KOPT-K1 (cell line): Measurements from ENCODE around the gene INSIG1.
A peak's percentile ranks its signal among the peaks of the same experiment; 100 is the strongest.

Experiments
- H3K27ac ChIP-seq: fragments of 200-600 bp; sonication (generic); 2 replicates; pipeline ENCODE4 v1.5.1; 2016; ENCODE audit warnings: antibody characterized with exemption, mild to moderate bottlenecking, low read depth, low read length; ENCODE audit not compliant: poor library complexity, severe bottlenecking
- H3K36me3 ChIP-seq: fragments of 200-600 bp; sonication (generic); 2 replicates; pipeline ENCODE4 v1.5.1; 2017; ENCODE audit warnings: antibody characterized with exemption, mild to moderate bottlenecking, low read length, moderate library complexity; ENCODE audit not compliant: insufficient read depth
- H3K9me3 ChIP-seq: fragments of 200-600 bp; sonication (generic); 2 replicates; pipeline ENCODE4 v1.5.1; 2017; ENCODE audit warnings: antibody characterized with exemption, low read length, mild to moderate bottlenecking; ENCODE audit not compliant: insufficient read depth, poor library complexity, severe bottlenecking

The INSIG1 gene

DNA sequence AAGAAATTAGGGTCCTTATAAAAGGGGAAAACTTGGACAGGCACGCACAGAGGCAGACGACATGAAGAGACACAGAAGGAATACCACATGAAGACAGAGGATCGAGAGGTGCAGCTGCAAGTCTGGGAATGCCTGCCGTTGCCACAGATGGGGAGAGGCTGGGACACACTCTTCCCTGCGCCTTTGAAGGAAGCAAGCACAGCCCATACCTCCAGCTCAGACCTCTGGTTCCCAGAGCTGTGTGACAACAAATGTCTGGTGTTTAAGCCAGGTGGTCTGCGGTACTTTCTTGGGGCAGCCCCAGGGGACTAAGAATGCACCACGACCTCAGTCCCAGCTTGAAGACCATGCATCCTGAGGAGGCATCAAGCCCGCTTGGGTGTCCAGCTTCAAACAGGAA, 18.3 kb downstream of the INSIG1 start:
- Histone ChIP-seq H3K27ac (no peak overlapping the region), H3K36me3 (peaks cover 21% of the 10 kb centered on the region; the same call in 1 of the 2 replicates), H3K9me3 (peaks cover 15% of the 10 kb centered on the region)

DNA sequence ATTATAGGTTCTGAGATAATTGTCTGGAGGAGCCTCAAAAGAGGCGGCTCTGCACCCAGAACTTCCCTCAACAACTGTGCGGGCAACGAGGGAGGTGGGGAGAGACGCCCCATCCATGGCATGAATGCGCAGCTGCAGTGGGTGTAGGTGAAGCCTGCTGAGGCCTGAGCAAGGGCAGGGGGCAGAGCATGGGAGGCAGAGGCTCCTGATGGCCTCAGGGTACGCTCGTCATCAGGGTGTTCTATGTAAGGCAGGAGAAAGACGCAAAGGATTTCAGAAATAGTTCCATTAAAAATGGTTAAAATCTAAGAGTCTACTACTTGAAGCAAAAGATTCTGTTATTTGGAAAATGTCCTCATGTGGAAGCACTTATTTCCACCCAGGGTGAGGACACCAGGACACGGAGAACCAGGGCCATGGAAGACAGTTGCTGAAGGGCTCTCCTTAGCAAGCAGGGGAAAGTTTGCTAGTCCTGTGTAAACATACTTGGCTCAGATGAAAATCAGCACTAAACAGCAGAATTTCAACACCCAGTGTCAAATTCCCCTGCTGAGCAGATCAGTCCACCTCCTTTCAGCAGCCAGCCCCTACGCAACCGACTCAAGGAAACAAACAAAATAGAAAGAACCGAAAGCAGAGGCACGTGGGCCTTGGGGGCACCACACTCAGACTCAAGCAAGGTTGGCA, 18.9 kb downstream of the INSIG1 start:
- Histone ChIP-seq H3K36me3 (peaks cover 20% of the 10 kb centered on the region; the same call in 1 of the 2 replicates), H3K27ac (no peak overlapping the region), H3K9me3 (peaks cover 15% of the 10 kb centered on the region)

DNA sequence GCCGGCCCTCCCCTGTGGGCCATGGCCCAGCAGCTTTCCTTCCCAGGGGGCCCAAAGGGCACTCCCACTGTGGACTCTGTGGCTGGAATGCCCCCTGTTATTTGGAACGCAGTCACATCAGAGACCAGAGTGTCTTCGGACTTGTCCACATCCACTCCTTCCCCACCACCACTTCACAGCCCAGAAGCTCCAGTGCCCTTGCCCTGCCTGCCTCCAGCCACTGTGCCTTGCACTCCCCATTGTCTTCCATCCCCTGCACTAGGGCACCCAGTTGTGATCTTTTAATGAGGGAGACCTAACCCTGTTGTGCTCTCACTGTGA, 19.4 kb downstream of the INSIG1 start:
- H3K36me3 ChIP-seq: peaks cover 19% of the 10 kb centered on the region; the same call in 1 of the 2 replicates
- H3K9me3 ChIP-seq: peaks cover 15% of the 10 kb centered on the region
- H3K27ac ChIP-seq: no peak overlapping the region

DNA sequence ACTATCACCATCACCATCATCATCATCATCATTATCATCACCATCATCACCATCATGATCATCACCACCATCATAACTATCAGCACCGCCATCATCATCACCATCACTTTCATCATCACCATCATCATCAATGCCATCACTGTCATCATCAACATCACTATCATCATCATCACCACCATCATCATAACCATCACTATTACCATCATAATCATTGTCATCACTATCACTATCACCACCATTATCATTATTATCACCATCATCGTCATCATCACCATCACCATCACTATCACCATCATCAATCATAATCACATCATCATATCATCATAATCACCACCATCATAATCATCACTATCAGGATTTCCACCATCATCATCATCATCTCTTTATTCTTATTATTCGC, 20.6 kb downstream of the INSIG1 start:
- H3K27ac ChIP-seq: no peak overlapping the region
- H3K36me3 ChIP-seq: peaks cover 7% of the 10 kb centered on the region; the same call in 1 of the 2 replicates
- peaks cover 20% of the 10 kb centered on the region for H3K9me3 ChIP-seq

DNA sequence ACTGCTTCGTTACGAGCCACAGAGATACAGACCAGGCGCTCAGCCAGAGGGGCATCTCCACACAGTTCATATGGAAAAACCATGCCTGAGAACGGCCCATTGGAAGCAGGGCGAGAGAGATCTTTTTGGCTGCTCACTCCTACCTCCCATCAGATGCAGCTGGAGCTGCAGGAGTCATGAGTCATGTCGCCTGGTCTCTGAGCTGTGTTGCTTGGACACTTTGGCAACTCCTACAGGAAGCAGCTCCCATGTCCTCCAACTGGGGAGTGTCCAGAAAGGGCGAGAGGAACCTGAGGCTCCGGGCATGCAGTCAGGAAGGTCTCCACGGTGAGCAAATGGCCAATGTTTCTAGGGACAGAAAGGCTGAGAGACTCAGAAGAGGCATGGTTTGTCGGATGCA, 24.9 kb downstream of the INSIG1 start:
- H3K27ac ChIP-seq: no peak overlapping the region
- H3K36me3 ChIP-seq: no peaks in the 10 kb centered on the region
- H3K9me3 ChIP-seq: peaks cover 44% of the 10 kb centered on the region

DNA sequence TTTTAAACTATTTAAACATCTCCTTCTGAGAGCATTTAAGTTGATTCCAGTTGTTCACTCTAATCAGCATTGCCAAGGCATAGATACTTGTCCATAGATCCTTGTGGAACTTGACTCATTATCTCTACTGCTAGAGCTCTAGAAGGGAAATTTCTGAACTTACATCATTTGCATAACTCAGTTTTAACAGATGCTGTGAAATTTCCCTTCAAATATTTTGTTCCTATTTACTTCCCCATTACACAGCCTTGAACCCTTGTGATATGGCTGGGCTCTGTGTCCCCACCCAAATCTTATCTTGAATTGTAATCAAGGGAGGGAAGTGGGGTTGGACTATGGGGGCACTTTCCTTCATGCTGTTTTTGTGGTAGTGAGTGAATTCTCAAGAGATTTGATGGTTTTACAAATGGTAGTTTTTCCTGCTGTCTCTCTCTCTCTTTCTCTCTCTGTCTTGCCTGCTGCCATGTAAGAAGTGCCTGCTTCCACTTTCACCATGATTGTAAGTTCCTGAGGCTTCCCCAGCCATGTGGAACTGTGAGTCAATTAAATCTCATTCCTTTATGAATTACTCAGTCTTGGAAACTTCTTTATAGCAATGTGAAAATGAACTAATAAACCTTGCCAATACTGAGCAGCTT, 25.4 kb downstream of the INSIG1 start:
- Histone ChIP-seq H3K9me3 (peaks cover 50% of the 10 kb centered on the region), H3K27ac (no peak overlapping the region), H3K36me3 (no peaks in the 10 kb centered on the region)

DNA sequence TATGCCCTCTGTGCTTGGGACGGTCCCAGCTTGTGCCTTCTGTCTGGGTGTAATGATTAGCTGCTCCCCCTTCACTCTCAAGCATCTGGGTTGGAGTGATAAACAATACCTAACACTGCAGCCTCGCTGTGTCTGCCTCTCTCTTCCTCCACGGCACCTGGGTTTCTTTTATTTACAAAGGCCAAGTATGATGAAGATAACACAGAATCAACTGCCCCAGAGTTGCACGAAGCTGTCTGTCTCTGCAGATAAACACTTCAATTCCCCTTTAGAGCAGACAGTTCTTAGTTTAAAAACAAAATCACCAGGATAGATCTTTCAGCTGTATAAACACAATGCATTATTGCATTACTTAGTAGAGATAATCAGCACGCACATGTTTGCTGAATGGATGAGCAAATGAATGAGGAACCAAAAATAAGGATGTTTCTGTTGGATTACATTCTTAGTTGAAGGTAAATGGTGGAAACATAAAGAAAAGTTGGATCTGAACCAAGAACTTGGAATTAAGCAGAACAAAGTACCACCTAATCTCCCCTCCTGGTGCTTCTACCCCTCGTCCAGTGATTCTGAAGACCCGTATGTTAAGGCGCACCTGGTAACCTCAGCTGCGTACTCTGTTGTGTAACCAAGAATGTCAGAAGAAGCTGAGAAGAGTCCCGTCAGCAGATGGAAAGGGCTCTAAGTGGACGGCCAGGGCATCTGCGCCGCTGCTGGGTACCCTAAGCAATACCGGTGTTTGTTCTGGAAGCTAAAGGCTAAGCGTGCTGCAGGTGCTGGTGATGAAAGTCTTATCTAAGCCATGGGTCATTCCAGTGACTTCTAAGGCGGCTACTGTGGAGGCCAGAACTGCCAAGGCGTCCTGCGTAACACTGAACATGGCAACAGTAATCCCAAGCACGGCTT, 26.6 kb downstream of the INSIG1 start:
- Histone ChIP-seq H3K36me3 (no peaks in the 10 kb centered on the region), H3K27ac (no peak overlapping the region), H3K9me3 (peaks cover 61% of the 10 kb centered on the region)

DNA sequence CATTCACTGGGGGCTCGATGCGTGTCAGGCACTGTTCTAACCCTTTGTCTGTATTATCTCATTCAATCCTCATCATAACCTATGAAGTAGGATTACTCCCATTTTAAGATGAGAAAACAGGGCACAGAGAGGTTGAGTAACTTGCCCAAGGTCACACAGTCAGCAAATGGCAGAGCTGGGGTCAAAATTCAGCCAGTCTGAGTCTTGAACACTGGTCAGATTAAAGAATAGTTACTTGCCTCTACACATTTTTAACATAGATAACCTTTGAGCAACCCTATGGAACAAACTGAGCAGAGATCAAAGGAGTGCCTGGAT, 27.2 kb downstream of the INSIG1 start:
- H3K9me3 ChIP-seq: peaks cover 67% of the 10 kb centered on the region
- no peak overlapping the region for H3K27ac ChIP-seq
- H3K36me3 ChIP-seq: no peaks in the 10 kb centered on the region

DNA sequence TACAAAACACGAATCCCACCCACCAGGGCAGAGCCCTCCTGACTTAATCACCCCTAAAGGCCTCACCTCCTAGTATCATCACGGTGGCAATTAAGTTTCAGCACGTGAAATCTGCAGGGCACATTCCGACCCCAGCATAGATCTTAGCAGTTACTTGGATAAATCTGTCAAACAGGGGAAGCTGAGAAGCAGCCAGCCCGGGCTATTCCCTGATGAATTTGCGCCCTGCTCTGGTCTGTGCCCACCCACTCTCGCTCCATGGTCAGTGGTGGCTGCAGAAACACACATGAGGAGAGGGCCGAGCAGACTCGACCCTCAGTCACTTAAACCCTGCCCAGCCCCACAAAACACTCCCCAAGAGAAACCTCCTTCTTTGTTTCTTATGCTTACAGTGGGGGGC, 28.7 kb downstream of the INSIG1 start:
- Histone ChIP-seq H3K36me3 (no peaks in the 10 kb centered on the region), H3K9me3 (peaks cover 69% of the 10 kb centered on the region), H3K27ac (no peak overlapping the region)

DNA sequence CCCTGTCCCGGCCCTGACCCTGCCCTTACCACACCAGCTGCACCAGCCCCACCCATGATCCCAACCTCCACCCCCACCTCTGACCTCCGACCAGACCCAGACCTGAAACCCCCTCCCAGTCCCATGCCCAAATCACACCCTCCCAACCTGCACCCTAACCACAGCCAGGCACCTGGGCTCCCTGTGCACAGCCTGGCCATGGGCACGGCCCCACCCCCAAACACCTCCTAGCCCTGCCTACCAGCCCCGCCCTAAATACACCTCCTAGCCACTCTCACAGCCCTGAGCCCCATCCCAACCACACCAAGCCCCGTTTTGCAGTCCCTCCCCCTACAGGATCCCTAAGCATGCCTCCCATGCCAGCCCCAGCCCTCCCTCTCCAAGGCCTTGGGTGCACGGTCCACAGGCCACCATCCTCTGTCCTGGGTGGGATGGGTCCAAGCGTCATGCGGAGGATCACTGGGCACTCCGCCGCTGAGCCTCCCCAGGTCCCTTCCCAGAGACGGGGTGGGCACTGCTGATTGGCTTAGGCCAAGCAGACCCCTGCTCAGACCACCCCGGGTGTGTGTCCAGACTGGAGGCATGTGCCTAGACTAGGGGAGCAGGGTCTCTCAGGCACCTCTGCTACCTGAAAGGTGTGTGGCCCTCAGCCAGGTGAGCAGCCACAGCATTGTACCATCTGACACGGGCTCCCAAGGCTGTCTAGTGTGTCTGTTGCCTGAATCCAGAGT, 30.1 kb downstream of the INSIG1 start:
- Histone ChIP-seq H3K9me3 (peaks cover 65% of the 10 kb centered on the region), H3K27ac (no peak overlapping the region), H3K36me3 (no peaks in the 10 kb centered on the region)

DNA sequence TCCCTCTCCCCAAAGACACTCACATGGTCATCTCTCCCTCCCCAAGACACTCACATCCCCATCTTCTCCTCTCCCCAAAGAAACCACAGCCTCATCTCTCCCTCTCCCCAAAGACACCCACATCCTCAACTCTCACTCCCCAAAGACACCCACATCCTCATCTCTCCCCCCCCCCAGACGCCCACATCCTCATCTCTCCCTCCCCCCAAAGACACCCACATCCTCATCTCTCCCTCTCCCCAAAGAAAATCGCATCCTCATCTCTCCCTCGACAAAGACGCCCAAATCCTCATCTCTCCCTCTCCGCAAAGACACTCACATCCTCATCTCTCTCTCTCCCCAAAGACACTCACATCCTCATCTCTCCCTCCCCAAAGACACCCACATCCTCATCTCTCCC, 31.5 kb downstream of the INSIG1 start:
- no peak overlapping the region for H3K27ac ChIP-seq
- peaks cover 50% of the 10 kb centered on the region for H3K9me3 ChIP-seq
- no peaks in the 10 kb centered on the region for H3K36me3 ChIP-seq

DNA sequence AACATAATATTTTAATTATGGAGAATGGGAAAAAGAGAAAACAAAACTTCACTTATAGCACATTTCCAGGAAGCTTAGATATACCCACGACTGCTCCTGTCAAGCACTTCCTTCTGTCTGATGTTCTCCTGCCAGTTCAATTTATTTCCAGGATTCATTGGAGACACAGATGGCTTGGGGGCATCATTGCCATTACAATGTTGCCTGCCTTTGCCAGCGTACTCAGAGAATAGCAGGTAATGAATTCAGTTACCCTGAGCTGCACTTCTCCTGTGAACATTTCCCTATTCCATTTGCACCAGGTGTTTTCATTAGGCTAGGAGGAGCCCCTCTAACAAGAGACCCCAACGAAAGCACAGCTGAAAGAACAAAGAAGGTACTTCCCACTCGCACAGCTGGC, 33.7 kb downstream of the INSIG1 start:
- Histone ChIP-seq H3K36me3 (no peaks in the 10 kb centered on the region), H3K27ac (no peak overlapping the region), H3K9me3 (peaks cover 30% of the 10 kb centered on the region)

DNA sequence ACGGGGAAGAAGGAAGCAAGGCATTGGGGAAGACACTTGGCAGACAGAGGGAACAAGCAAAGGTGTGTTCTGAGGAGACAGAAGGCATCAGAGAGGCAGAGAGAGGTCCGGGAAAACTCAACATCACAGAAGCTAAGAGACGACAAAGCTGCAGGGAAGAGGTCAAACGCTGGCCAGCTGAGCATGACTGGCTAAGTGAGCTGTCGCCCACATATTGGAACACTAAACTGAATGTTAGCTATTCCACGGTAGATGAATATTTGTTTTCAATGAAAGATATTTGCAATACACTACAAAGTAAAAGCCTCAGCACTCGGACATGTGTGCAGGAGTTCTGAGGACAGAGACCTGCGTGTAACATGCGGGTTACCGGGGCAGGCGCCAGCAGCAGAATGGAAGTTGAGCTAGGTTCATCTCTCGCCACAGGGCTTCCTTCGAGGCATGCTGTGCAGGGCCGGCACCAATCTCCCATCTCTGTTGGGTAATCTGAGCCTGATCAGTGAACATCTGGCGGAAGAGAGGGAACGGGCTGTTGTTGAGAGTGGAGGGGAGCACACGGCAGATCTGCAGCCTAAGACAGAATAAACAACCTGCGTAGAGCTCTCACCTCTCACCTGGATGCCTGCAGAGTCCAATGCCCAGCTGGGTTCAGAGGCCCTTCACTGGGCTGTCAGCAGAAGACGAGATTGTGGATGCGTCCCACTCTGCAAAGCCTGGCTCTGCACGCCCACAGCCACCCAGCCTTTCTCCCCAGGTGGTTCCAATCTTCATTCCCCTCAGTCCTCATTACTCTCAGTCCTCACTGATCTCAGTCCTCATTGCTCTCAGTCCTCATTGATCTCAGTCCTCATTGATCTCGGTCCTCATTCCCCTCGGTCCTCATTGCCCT, 35.9 kb downstream of the INSIG1 start:
- Histone ChIP-seq H3K9me3 (peaks cover 15% of the 10 kb centered on the region), H3K36me3 (no peaks in the 10 kb centered on the region), H3K27ac (peak overlapping the region; percentile 2)
